HCT116 (cell line): ENCODE data around the gene MED16. TPM values are rescaled to one million over a fixed set of nuclear protein-coding genes. Genes with fewer than 3 reads are reported as not detected.

Experiments used
- ATAC-seq: fragments of 200-7000 bp; cut with Tn5 transposase; 2 replicates; pipeline ENCODE4 v1.9.1; 2020; ENCODE audit warnings: mild to moderate bottlenecking, moderate library complexity
- BruUV-seq: library from RNA; stranded (reverse); fragments of 400-500 nt; replicated peaks from 2 replicates; lab custom pipeline; 2021; lab: Mats Ljungman, UMichigan
- CTCF ChIA-PET: fragments of 300-600 bp; sonication (Branson Sonifier 250); formaldehyde crosslinking; loops from one replicate; lab custom pipeline; 2021; ENCODE audit warnings: antibody characterized with exemption; lab: Charles Lee
- POLR2A ChIA-PET: fragments of 300-600, 350-600 bp; sonication (Branson Sonifier 250); formaldehyde crosslinking; loops from one replicate; lab custom pipeline; 2021; ENCODE audit warnings: antibody characterized with exemption; lab: Charles Lee
- RAD21 ChIA-PET, 2 experiments: fragments of 300-600 bp; sonication (Branson Sonifier 250); formaldehyde crosslinking; loops; one replicate each; lab custom pipeline; 2023; ENCODE audit warnings: low total read pairs in 2 of 2; ENCODE audit not compliant: uncharacterized antibody in 2 of 2, unreplicated experiment in 2 of 2, low non-redundant PET in 1 of 2; lab: Charles Lee
- DNase-seq: peaks from one replicate; pipeline ENCODE4 v3.0.0-alpha.2; 2010; ENCODE audit warnings: low read depth, low spot score
- H2AFZ ChIP-seq: fragments of 200-600 bp; shearing (Covaris generic), sonication (generic); 2 replicates; pipeline ENCODE4 v1.6.1; 2017; ENCODE audit warnings: low read depth, mixed run types, mixed read lengths, antibody characterized with exemption, low read length; ENCODE audit not compliant: poor library complexity, severe bottlenecking
- H3K27ac ChIP-seq: 2 replicates; pipeline ENCODE4 v1.5.1; 2012; ENCODE audit warnings: low read depth, low read length
- H3K27me3 ChIP-seq: fragments of 200-600 bp; sonication (generic); 2 replicates; pipeline ENCODE4 v1.6.1; 2016; ENCODE audit warnings: mixed run types, low read length, mixed read lengths; ENCODE audit not compliant: insufficient read depth
- H3K36me3 ChIP-seq, 2 experiments: fragments of 200-500 bp in 1 of 2; fragments of 200-600 bp in 1 of 2; sonication (Bioruptor generic) in 1 of 2; sonication (generic) in 1 of 2; 2 replicates each; pipeline versions ENCODE4 v1.5.1 to v1.6.1; 2014 to 2016; ENCODE audit warnings: low read length in 2 of 2, inconsistent platforms in 1 of 2, mixed read lengths in 1 of 2, mixed run types in 1 of 2; ENCODE audit not compliant: insufficient read depth in 2 of 2, control insufficient read depth in 1 of 2
- H3K4me1 ChIP-seq, 2 experiments: fragments of 200-600 bp in 1 of 2; sonication (generic) in 1 of 2; 2 replicates each; pipeline versions ENCODE4 v1.5.1 to v1.6.1; 2012 to 2017; ENCODE audit warnings: low read length in 2 of 2, inconsistent platforms in 1 of 2, mild to moderate bottlenecking in 1 of 2, mixed read lengths in 1 of 2, mixed run types in 1 of 2, moderate library complexity in 1 of 2; ENCODE audit not compliant: insufficient read depth in 2 of 2, control insufficient read depth in 1 of 2
- H3K4me2 ChIP-seq: fragments of 200-600 bp; sonication (generic); 2 replicates; pipeline ENCODE4 v1.6.1; 2017; ENCODE audit warnings: mixed run types, low read length, mixed read lengths
- H3K4me3 ChIP-seq, 2 experiments: fragments of 200-600 bp in 1 of 2; sonication (generic) in 1 of 2; replicated peaks in 1 of 2; 2 replicates each; pipeline ENCODE4 v1.5.1; 2011 to 2016; ENCODE audit warnings: low read length in 2 of 2, control low read depth in 1 of 2, low read depth in 1 of 2, mild to moderate bottlenecking in 1 of 2, mixed read lengths in 1 of 2, mixed run types in 1 of 2
- H3K79me2 ChIP-seq: fragments of 200-600 bp; sonication (generic); 2 replicates; pipeline ENCODE4 v1.6.1; 2017; ENCODE audit warnings: mild to moderate bottlenecking, mixed run types, low read length, moderate library complexity, mixed read lengths; ENCODE audit not compliant: insufficient read depth
- H3K9ac ChIP-seq: fragments of 200-600 bp; sonication (generic); 2 replicates; pipeline ENCODE4 v1.6.1; 2016; ENCODE audit warnings: low read length, mixed read lengths
- H3K9me2 ChIP-seq: fragments of 200-600 bp; sonication (generic), shearing (Covaris generic); 2 replicates; pipeline ENCODE4 v1.6.1; 2017; ENCODE audit warnings: mixed run types, mild to moderate bottlenecking, moderate library complexity; ENCODE audit not compliant: insufficient read depth
- H3K9me3 ChIP-seq, 2 experiments: fragments of 200-500 bp in 1 of 2; fragments of 200-600 bp in 1 of 2; sonication (Bioruptor generic) in 1 of 2; sonication (generic) in 1 of 2; 2 replicates each; pipeline ENCODE4 v1.6.1; 2014 to 2017; ENCODE audit warnings: low read length in 2 of 2, mixed read lengths in 2 of 2, inconsistent platforms in 1 of 2, low read depth in 1 of 2, mild to moderate bottlenecking in 1 of 2, mixed run types in 1 of 2, moderate library complexity in 1 of 2; ENCODE audit not compliant: control insufficient read depth in 1 of 2, insufficient read depth in 1 of 2
- H4K20me1 ChIP-seq: fragments of 200-600 bp; sonication (generic), shearing (Covaris generic); 2 replicates; pipeline ENCODE4 v1.6.1; 2017; ENCODE audit warnings: mixed run types, mild to moderate bottlenecking, moderate library complexity; ENCODE audit not compliant: insufficient read depth
- CEBPB ChIP-seq: IDR thresholded peaks from 2 replicates; pipeline ENCODE4 v1.6.1; 2012; ENCODE audit warnings: low read depth
- ELF1 ChIP-seq: IDR thresholded peaks from 2 replicates; pipeline ENCODE4 v1.6.1; 2012; ENCODE audit warnings: low read depth, borderline replicate concordance
- EZH2 ChIP-seq: fragments of 200-600 bp; sonication (generic); IDR thresholded peaks from 2 replicates; pipeline ENCODE4 v1.6.1; 2017; ENCODE audit warnings: antibody characterized with exemption, mixed run types
- JUND ChIP-seq: IDR thresholded peaks from 2 replicates; pipeline ENCODE4 v1.6.1; 2012
- POLR2AphosphoS5 ChIP-seq: IDR thresholded peaks from 2 replicates; pipeline ENCODE4 v1.6.1; 2011; ENCODE audit warnings: mild to moderate bottlenecking, low read depth, low read length, moderate library complexity
- SIN3A ChIP-seq: IDR thresholded peaks from 2 replicates; pipeline ENCODE4 v1.6.1; 2012; ENCODE audit warnings: low read depth
- SP1 ChIP-seq: IDR thresholded peaks from 2 replicates; pipeline ENCODE4 v1.6.1; 2012; ENCODE audit warnings: low read depth
- intact Hi-C: fragments of 100-400 bp; cut with micrococcal nuclease; formaldehyde crosslinking; loops from 2 replicates; pipeline ENCODE4 v1.10.0; 2022
- total RNA-seq: library from RNA; stranded (reverse); gene quantifications from one replicate; pipeline ENCODE4 v1.2.1, GENCODE V29; 2021; ENCODE audit not compliant: unreplicated experiment
- TF ChIP-seq, protein P1 (sequence below), 3 experiments: fragments of 200-600 bp in 1 of 3; sonication (generic) in 1 of 3; IDR thresholded peaks in 2 of 3; conservative IDR thresholded peaks in 1 of 3; 2 replicates each; pipeline ENCODE4 v1.5.1; 2012 to 2017; ENCODE audit warnings: low read depth in 2 of 3, low read length in 2 of 3, antibody characterized with exemption in 1 of 3, borderline replicate concordance in 1 of 3, control low read depth in 1 of 3, mild to moderate bottlenecking in 1 of 3, mixed read lengths in 1 of 3, mixed run types in 1 of 3, moderate library complexity in 1 of 3; ENCODE audit not compliant: insufficient read depth in 1 of 3
- TF ChIP-seq, protein P2 (sequence below): IDR thresholded peaks from 2 replicates; pipeline ENCODE4 v1.6.1; 2012
- TF ChIP-seq, protein P3 (sequence below): IDR thresholded peaks from 2 replicates; pipeline ENCODE4 v1.6.1; 2012; ENCODE audit warnings: low read depth
- TF ChIP-seq, protein P4 (sequence below): IDR thresholded peaks from 2 replicates; pipeline ENCODE4 v1.6.1; 2011; ENCODE audit warnings: mild to moderate bottlenecking, low read length, moderate library complexity; ENCODE audit not compliant: insufficient replicate concordance; ENCODE audit errors: extremely low read depth

Gene MED16
- total RNA-seq, 1 experiment from 2014 or later = 73.6 TPM

DNA sequence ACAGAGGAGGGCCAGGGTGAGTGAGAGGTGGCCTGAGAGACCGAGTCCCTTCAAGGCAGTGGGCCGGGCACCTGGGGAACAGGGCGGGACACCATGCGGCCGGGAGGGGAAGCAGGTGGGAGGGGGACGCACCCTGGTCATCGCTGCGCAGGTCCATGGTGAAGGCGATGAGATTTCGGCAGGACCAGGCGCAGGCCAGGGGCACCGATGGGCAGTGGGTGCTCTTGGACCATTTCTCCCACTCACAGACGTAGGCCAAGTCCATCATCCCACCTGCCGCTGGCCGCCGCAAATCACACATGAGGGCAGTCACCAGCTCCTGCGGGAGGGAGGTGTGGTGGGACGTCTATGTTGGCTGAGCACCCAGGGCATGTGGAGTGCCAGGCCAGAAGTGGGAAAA, 2.2 kb downstream of the MED16 start:
- peaks cover 0 to 13% of the 10 kb centered on the region in 2 experiments; a peak in 2 of 4 replicates for H3K4me1 ChIP-seq
- no TSS peak for BruUV-seq
- H3K9me3 ChIP-seq = no peaks in the 10 kb centered on the region
- H4K20me1 ChIP-seq = no peaks in the 10 kb centered on the region
- peaks cover 9 to 19% of the 10 kb centered on the region in 2 experiments; a peak in 3 of 4 replicates for H3K36me3 ChIP-seq
- no peaks in the 10 kb centered on the region for H3K9me2 ChIP-seq
- H3K79me2 ChIP-seq = peaks cover 12% of the 10 kb centered on the region; the same call in 1 of the 2 replicates
- TF ChIP-seq, protein P1, sequence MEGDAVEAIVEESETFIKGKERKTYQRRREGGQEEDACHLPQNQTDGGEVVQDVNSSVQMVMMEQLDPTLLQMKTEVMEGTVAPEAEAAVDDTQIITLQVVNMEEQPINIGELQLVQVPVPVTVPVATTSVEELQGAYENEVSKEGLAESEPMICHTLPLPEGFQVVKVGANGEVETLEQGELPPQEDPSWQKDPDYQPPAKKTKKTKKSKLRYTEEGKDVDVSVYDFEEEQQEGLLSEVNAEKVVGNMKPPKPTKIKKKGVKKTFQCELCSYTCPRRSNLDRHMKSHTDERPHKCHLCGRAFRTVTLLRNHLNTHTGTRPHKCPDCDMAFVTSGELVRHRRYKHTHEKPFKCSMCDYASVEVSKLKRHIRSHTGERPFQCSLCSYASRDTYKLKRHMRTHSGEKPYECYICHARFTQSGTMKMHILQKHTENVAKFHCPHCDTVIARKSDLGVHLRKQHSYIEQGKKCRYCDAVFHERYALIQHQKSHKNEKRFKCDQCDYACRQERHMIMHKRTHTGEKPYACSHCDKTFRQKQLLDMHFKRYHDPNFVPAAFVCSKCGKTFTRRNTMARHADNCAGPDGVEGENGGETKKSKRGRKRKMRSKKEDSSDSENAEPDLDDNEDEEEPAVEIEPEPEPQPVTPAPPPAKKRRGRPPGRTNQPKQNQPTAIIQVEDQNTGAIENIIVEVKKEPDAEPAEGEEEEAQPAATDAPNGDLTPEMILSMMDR (IDR thresholded peaks at IDR 0.05 in 2 of 3, conservative IDR thresholded peaks at IDR 0.05 in 1 of 3; ENCODE audit: borderline replicate concordance in 1 of 3, insufficient read depth in 1 of 3, low read depth in 2 of 3, low read length in 2 of 3) = no peak
- no peak for TF ChIP-seq SP1
- TF ChIP-seq EZH2 = no peak
- TF ChIP-seq SIN3A = no peak
- no peak for TF ChIP-seq POLR2AphosphoS5
- TF ChIP-seq CEBPB = no peak
- H3K4me3 ChIP-seq = no peak overlapping the region
- ChIA-PET CTCF (no interaction called here), POLR2A (no interaction called here), RAD21 (no interaction called here)
- no peak overlapping the region; the same call in 1 of the 2 replicates for H3K27ac ChIP-seq
- intact Hi-C loops = no loop called here
- H2AFZ ChIP-seq = no peak overlapping the region
- H3K4me2 ChIP-seq = no peak overlapping the region
- ATAC-seq (no peak), DNase-seq (no peak)
- H3K9ac ChIP-seq = no peak overlapping the region
- H3K27me3 ChIP-seq = no peaks in the 10 kb centered on the region

DNA sequence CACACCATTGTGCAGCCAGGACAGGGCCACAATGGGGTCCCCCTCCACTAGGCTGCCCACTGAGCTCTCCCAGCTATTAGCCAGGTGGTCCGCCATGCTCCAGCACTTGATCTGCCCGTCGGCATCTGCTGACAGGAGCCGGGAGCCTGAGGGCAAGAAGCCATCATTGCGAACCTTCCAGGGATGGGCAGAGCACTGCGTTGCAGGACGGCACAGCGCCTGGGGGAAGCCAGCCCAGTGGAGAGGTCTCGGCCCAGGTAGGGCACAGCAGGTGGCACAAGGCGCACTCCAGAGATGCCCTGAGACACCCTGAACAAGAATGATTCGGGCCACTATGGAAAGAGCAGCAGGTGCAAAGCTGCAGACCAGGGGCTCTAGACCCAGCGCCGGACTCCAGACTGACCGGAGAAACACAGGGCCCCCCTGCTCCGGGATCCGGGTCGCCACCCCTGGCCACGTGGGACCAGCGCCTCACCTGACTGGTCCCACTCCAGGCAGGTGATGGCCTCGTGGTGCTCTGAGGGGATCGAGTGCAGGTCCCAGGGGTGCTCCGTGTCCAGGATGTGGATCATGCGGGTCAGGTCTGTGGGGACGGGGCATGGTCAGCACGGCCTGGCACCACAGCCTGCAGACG, 3.2 kb downstream of the MED16 start:
- ATAC-seq (no peak), DNase-seq (no peak)
- no peaks in the 10 kb centered on the region for H3K27me3 ChIP-seq
- no peaks in the 10 kb centered on the region for H3K9me2 ChIP-seq
- H3K4me1 ChIP-seq = peaks cover 3 to 16% of the 10 kb centered on the region in 2 experiments; a peak in 3 of 4 replicates
- H3K4me3 ChIP-seq = no peak overlapping the region
- peaks cover 12% of the 10 kb centered on the region; the same call in 1 of the 2 replicates for H3K79me2 ChIP-seq
- no peak overlapping the region for H3K9ac ChIP-seq
- RAD21 ChIA-PET = no interaction called here
- no peaks in the 10 kb centered on the region for H4K20me1 ChIP-seq
- no peak overlapping the region for H3K4me2 ChIP-seq
- H2AFZ ChIP-seq = no peak overlapping the region
- intact Hi-C loops = no loop called here
- peaks cover 9 to 19% of the 10 kb centered on the region in 2 experiments; a peak in 3 of 4 replicates for H3K36me3 ChIP-seq
- POLR2A ChIA-PET = no interaction called here
- no TSS peak for BruUV-seq
- no peak overlapping the region; the same call in 1 of the 2 replicates for H3K27ac ChIP-seq
- CTCF ChIA-PET = no interaction called here
- no peaks in the 10 kb centered on the region for H3K9me3 ChIP-seq
- TF ChIP-seq SP1 = no peak
- TF ChIP-seq, protein P2, sequence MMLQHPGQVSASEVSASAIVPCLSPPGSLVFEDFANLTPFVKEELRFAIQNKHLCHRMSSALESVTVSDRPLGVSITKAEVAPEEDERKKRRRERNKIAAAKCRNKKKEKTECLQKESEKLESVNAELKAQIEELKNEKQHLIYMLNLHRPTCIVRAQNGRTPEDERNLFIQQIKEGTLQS = no peak
- TF ChIP-seq ELF1 = no peak
- TF ChIP-seq POLR2AphosphoS5 = no peak
- no peak for TF ChIP-seq EZH2
- TF ChIP-seq, protein P3, sequence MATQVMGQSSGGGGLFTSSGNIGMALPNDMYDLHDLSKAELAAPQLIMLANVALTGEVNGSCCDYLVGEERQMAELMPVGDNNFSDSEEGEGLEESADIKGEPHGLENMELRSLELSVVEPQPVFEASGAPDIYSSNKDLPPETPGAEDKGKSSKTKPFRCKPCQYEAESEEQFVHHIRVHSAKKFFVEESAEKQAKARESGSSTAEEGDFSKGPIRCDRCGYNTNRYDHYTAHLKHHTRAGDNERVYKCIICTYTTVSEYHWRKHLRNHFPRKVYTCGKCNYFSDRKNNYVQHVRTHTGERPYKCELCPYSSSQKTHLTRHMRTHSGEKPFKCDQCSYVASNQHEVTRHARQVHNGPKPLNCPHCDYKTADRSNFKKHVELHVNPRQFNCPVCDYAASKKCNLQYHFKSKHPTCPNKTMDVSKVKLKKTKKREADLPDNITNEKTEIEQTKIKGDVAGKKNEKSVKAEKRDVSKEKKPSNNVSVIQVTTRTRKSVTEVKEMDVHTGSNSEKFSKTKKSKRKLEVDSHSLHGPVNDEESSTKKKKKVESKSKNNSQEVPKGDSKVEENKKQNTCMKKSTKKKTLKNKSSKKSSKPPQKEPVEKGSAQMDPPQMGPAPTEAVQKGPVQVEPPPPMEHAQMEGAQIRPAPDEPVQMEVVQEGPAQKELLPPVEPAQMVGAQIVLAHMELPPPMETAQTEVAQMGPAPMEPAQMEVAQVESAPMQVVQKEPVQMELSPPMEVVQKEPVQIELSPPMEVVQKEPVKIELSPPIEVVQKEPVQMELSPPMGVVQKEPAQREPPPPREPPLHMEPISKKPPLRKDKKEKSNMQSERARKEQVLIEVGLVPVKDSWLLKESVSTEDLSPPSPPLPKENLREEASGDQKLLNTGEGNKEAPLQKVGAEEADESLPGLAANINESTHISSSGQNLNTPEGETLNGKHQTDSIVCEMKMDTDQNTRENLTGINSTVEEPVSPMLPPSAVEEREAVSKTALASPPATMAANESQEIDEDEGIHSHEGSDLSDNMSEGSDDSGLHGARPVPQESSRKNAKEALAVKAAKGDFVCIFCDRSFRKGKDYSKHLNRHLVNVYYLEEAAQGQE = no peak
- TF ChIP-seq, protein P4, sequence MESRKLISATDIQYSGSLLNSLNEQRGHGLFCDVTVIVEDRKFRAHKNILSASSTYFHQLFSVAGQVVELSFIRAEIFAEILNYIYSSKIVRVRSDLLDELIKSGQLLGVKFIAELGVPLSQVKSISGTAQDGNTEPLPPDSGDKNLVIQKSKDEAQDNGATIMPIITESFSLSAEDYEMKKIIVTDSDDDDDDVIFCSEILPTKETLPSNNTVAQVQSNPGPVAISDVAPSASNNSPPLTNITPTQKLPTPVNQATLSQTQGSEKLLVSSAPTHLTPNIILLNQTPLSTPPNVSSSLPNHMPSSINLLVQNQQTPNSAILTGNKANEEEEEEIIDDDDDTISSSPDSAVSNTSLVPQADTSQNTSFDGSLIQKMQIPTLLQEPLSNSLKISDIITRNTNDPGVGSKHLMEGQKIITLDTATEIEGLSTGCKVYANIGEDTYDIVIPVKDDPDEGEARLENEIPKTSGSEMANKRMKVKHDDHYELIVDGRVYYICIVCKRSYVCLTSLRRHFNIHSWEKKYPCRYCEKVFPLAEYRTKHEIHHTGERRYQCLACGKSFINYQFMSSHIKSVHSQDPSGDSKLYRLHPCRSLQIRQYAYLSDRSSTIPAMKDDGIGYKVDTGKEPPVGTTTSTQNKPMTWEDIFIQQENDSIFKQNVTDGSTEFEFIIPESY = no peak
- TF ChIP-seq JUND = no peak
